22Rv1 (cell line): ENCODE measurements around the gene DCUN1D1.

Source experiments
- CTCF ChIP-seq: fragments of 450-650 bp; IDR thresholded peaks from 2 replicates; pipeline ENCODE4 v1.5.1; 2017; ENCODE audit warnings: mild to moderate bottlenecking
- ZFX ChIP-seq: fragments of 450-650 bp; IDR thresholded peaks from 2 replicates; pipeline ENCODE4 v1.6.1; 2017; ENCODE audit warnings: antibody characterized with exemption, borderline replicate concordance

- TF ChIP-seq CTCF (no peak), ZFX (no peak)
Measured at GRCh38 chr3:182954553-182955235, 25.6 kb downstream of the DCUN1D1 start.
